Gastrocnemius medialis (tissue), 4 donors: ENCODE measurements around the gene PPT1. TPM values are rescaled to one million over a fixed set of nuclear protein-coding genes. Genes with fewer than 3 reads are reported as not detected.
A peak's percentile ranks its signal among the peaks of the same experiment; 100 is the strongest.

Experiments
- ATAC-seq, 2 donors: fragments of 150-250 bp; one replicate each; pipeline ENCODE4 v1.9.1; 2016
- DNase-seq, 2 donors: peaks; one replicate each; pipeline ENCODE4 v3.0.0-alpha.2; 2019
- H3K27ac ChIP-seq, 4 donors: fragments of 200-600 bp; sonication (generic); 1 replicate in 1 of 4; 2 replicates in 3 of 4; pipeline ENCODE4 v1.5.1; 2016 to 2018; ENCODE audit warnings: mild to moderate bottlenecking in 2 of 4, moderate library complexity in 1 of 4
- H3K27me3 ChIP-seq, 3 donors: fragments of 200-600 bp; sonication (generic) in 2 of 3; 1 replicate in 1 of 3; 2 replicates in 2 of 3; pipeline versions ENCODE4 v1.5.1 to v1.6.0; 2016 to 2019; ENCODE audit warnings: mild to moderate bottlenecking in 1 of 3, moderate library complexity in 1 of 3
- H3K36me3 ChIP-seq, 2 donors: fragments of 200-600 bp; sonication (generic) in 1 of 2; one replicate each; pipeline ENCODE4 v1.5.1; 2017 to 2018
- H3K4me1 ChIP-seq, 2 donors: fragments of 200-600 bp; sonication (generic) in 1 of 2; one replicate each; pipeline ENCODE4 v1.5.1; 2016 to 2017; ENCODE audit warnings: mild to moderate bottlenecking in 2 of 2
- H3K4me3 ChIP-seq, 4 donors: fragments of 200-600 bp; sonication (generic) in 3 of 4; 1 replicate in 1 of 4; 2 replicates in 3 of 4; pipeline ENCODE4 v1.5.1; 2016 to 2019; ENCODE audit warnings: mild to moderate bottlenecking in 2 of 4
- H3K9me3 ChIP-seq, 3 donors: fragments of 200-600 bp; sonication (generic) in 2 of 3; 1 replicate in 1 of 3; 2 replicates in 2 of 3; pipeline ENCODE4 v1.5.1; 2016 to 2019
- POLR2A ChIP-seq, 2 donors: fragments of 450-650 bp; IDR thresholded peaks; one replicate each; pipeline ENCODE4 v1.6.1; 2017; ENCODE audit warnings: antibody characterized with exemption in 2 of 2, mild to moderate bottlenecking in 2 of 2, moderate library complexity in 2 of 2
- in situ Hi-C, 4 donors: fragments of 200-750 bp; cut with MboI; loops; one replicate each; pipeline versions ENCODE4 v1.15.0 to v1.8.0; 2017; ENCODE audit warnings: low sequenced_read_pairs in 4 of 4
- intact Hi-C: fragments of 100-400 bp; cut with DNase I; formaldehyde crosslinking; loops from one replicate; pipeline ENCODE4 v1.15.1; 2023; ENCODE audit warnings: low total_unique reads
- total RNA-seq, 4 donors: library from RNA; depleted of rRNA; stranded (reverse); fragments of >200 nt; gene quantifications; one replicate each; pipeline versions ENCODE4 v1.1.0 to v1.2.3, GENCODE V29; 2016
- TF ChIP-seq, protein P1 (sequence below), 5 experiments: fragments of 450-650 bp in 3 of 5; fragments of 200-600 bp in 2 of 5; sonication (generic) in 2 of 5; IDR thresholded peaks in 4 of 5; conservative IDR thresholded peaks in 1 of 5; 1 replicate in 4 of 5; 2 replicates in 1 of 5; pipeline ENCODE4 v1.5.1; 2016 to 2019; ENCODE audit warnings: antibody characterized with exemption in 5 of 5, mild to moderate bottlenecking in 3 of 5, moderate library complexity in 3 of 5

The PPT1 gene
- total RNA-seq, 4 donors from 2014 or later = 8.5 to 23.2 (median 13.4) TPM

GRCh38 chr1:40067023-40067422 is 30.0 kb downstream of the PPT1 start:
- no peaks in the 10 kb centered on the region for H3K27me3 ChIP-seq
- TF ChIP-seq POLR2A (IDR thresholded peaks at IDR 0.05) = no peak
- TF ChIP-seq, protein P1, sequence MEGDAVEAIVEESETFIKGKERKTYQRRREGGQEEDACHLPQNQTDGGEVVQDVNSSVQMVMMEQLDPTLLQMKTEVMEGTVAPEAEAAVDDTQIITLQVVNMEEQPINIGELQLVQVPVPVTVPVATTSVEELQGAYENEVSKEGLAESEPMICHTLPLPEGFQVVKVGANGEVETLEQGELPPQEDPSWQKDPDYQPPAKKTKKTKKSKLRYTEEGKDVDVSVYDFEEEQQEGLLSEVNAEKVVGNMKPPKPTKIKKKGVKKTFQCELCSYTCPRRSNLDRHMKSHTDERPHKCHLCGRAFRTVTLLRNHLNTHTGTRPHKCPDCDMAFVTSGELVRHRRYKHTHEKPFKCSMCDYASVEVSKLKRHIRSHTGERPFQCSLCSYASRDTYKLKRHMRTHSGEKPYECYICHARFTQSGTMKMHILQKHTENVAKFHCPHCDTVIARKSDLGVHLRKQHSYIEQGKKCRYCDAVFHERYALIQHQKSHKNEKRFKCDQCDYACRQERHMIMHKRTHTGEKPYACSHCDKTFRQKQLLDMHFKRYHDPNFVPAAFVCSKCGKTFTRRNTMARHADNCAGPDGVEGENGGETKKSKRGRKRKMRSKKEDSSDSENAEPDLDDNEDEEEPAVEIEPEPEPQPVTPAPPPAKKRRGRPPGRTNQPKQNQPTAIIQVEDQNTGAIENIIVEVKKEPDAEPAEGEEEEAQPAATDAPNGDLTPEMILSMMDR (IDR thresholded peaks at IDR 0.05 in 4 of 5, conservative IDR thresholded peaks at IDR 0.05 in 1 of 5) = no peak
- in situ Hi-C loops = no loop called here
- H3K4me3 ChIP-seq = no peak overlapping the region
- H3K9me3 ChIP-seq = no peaks in the 10 kb centered on the region
- no peak overlapping the region for H3K27ac ChIP-seq
- intact Hi-C loops = no loop called here
- DNase-seq (no peak), ATAC-seq (no peak)
- no peaks in the 10 kb centered on the region for H3K4me1 ChIP-seq
- H3K36me3 ChIP-seq = peaks cover 9 to 99% of the 10 kb centered on the region in 2 donors

DNA sequence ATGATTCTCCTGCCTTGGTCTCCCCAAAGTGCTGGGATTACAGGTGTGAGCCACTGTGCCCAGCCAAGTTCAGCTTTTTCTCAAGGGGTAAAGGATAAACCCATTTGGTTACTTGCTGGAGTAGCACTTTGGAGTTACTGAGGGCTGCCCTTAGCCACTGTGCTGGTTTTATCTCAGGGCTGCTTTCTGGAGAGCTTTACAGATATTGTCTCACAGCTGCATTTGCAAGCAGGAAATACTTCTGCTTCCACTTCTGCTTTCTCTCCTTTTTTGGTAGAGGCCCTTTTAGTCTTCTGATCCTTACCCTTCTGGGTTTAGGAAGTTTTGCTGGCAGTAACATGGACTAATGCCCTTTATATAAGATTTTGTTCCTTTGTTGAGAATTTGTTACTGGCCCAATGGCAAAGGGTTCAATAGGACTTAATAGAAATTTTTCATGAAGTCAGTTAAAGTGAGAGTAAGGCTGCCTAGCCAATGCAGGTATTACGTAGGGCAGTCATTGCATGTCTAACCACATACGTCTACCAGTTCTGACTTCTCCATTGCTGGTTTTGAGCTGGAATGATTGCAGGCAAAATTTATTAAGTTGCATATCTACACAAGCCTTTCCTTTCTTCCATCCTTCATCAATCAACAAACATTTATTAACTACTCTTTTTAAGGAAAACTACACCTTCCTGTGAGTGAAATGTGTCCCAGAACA is 32.1 kb downstream of the PPT1 start:
- in situ Hi-C loops (no loop called here), intact Hi-C loops (no loop called here)
- no peak overlapping the region for H3K27ac ChIP-seq
- TF ChIP-seq, protein P1 (IDR thresholded peaks at IDR 0.05 in 4 of 5, conservative IDR thresholded peaks at IDR 0.05 in 1 of 5) = no peak
- TF ChIP-seq POLR2A (IDR thresholded peaks at IDR 0.05) = no peak
- no peak overlapping the region for H3K4me3 ChIP-seq
- DNase-seq (no peak), ATAC-seq (peak in 1 of 2 donors; percentile 30)
- H3K9me3 ChIP-seq = no peaks in the 10 kb centered on the region
- peaks cover 8 to 10% of the 10 kb centered on the region in 2 donors for H3K4me1 ChIP-seq
- H3K36me3 ChIP-seq = peaks cover 6 to 99% of the 10 kb centered on the region in 2 donors
- no peaks in the 10 kb centered on the region for H3K27me3 ChIP-seq

DNA sequence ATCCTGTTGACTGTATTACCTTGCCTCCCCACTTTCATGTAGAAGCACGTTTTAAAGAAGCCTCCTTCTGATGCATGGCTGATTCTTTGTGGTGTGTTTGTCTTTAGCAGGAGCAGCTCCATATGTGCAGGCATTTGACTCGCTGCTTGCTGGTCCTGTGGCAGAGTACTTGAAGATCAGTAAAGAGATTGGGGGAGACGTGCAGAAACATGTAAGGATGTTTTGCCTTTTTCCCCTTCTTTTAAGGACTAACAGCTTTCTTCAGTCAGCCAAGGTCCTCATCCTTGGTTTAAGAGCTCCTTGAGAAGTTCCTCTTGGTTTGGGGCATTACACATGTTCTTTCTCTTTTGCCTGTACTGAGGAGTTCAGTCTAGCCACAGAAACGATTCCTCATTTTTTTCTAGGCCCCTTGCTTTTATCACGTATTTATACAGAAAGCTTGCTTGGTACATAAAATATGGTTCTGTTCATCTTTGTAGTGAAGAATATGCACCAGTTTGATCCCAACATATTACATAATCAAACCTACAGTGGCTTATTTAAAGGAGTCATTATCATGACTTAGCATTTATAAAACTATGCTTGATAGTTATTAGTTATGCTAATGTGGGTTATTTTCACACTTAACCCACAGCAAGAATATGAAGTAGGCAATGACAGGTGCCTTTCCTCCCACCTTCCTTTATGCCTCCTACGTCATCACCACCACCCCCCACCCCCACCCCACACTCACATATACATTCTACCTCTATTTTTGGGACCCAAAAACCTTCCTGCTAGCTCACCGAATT is 36.9 kb downstream of the PPT1 start:
- Histone ChIP-seq H3K36me3 (peaks cover 0 to 53% of the 10 kb centered on the region in 2 donors), H3K4me1 (peaks cover 43 to 44% of the 10 kb centered on the region in 2 donors), H3K9me3 (no peaks in the 10 kb centered on the region), H3K27ac (peak overlapping the region; percentile 62 to 73 (median 68)), H3K27me3 (no peaks in the 10 kb centered on the region), H3K4me3 (no peak overlapping the region)
- intact Hi-C loops (no loop called here), in situ Hi-C loops (no loop called here)
- ATAC-seq = no peak
- DNase-seq = no peak
- no peak for TF ChIP-seq POLR2A (IDR thresholded peaks at IDR 0.05)
- TF ChIP-seq, protein P1 (IDR thresholded peaks at IDR 0.05 in 4 of 5, conservative IDR thresholded peaks at IDR 0.05 in 1 of 5) = no peak

- in situ Hi-C loops = no loop called here
- Histone ChIP-seq H3K36me3 (peaks cover 0 to 46% of the 10 kb centered on the region in 2 donors), H3K4me3 (no peak overlapping the region), H3K4me1 (peaks cover 43 to 44% of the 10 kb centered on the region in 2 donors), H3K27ac (peak overlapping the region; percentile 62 to 73 (median 68)), H3K27me3 (no peaks in the 10 kb centered on the region), H3K9me3 (no peaks in the 10 kb centered on the region)
- DNase-seq = no peak
- TF ChIP-seq POLR2A (IDR thresholded peaks at IDR 0.05) = no peak
- TF ChIP-seq, protein P1 (IDR thresholded peaks at IDR 0.05 in 4 of 5, conservative IDR thresholded peaks at IDR 0.05 in 1 of 5) = no peak
- intact Hi-C loops = no loop called here
- peak; percentile 72 to 75 for ATAC-seq
Observed at GRCh38 chr1:40059338-40059959, 37.6 kb downstream of the PPT1 start.
